GM21515 (cell line): ENCODE data around the gene AGPAT1.

Source experiments
- ATAC-seq: cut with Tn5 transposase; IDR thresholded peaks from one replicate; pipeline ENCODE4 v1.9.1; 2021; ENCODE audit not compliant: unreplicated experiment

The AGPAT1 gene

DNA sequence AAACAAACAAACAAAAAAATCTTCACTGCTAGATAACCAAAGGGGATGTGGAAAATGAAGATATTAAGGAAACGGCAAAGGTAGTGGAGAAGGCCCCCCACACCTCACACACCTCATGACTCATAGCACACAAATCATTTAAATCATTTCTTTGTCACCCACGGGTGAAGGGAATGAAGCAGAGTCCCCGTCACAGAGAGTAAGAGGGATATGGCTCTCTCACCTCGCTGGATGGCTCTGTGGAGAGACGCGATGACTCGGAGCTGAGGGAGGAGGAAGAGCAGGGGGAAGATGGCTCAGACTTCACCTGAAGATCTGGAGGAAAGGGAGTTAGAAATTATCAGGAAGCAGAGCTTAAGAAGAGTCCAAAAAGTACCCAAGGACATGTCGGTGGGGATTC, 49.0 kb downstream of the AGPAT1 start:
- no peak for ATAC-seq

DNA sequence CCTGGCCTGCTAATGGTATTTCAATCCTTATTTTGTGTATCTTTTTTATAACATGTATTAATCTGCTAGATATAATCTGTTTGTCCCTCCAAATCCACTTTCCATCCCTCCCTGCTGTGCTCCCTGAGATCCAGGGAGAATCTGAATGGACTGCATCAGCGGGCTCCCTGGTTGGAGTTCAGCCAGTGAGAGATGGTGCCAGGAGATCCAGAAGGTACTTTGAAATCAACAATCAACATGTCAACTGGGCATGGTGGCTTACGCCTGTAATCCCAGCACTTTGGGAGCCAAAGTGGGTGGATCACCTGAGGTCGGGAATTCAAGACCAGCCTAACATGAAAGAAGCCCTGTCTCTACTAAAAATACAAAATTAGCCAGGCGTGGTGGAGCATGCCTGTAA, 52.2 kb downstream of the AGPAT1 start:
- no peak for ATAC-seq

DNA sequence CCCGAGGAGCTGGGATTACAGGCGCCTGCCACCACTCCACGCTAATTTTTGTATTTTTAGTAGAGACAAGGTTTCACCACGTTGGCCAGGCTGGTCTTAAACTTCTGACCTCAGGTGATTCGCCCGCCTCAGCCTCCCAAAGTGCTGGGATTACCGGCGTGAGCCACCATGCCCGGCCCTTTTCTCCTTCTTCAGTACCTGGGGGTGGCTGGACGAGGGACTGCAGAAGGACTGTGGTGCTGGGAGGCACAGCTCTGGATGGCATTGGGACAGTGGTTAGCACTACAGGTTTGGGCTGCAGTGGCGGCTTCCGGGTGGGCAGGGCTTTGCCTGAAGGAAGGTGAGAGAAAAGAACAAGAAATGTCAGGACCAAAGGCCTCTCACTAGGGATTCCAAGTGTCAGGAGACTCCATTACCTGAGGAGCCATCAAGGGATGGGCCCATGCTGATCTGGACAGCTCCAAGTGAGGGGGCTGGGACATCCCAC, 55.3 kb downstream of the AGPAT1 start:
- no peak for ATAC-seq

DNA sequence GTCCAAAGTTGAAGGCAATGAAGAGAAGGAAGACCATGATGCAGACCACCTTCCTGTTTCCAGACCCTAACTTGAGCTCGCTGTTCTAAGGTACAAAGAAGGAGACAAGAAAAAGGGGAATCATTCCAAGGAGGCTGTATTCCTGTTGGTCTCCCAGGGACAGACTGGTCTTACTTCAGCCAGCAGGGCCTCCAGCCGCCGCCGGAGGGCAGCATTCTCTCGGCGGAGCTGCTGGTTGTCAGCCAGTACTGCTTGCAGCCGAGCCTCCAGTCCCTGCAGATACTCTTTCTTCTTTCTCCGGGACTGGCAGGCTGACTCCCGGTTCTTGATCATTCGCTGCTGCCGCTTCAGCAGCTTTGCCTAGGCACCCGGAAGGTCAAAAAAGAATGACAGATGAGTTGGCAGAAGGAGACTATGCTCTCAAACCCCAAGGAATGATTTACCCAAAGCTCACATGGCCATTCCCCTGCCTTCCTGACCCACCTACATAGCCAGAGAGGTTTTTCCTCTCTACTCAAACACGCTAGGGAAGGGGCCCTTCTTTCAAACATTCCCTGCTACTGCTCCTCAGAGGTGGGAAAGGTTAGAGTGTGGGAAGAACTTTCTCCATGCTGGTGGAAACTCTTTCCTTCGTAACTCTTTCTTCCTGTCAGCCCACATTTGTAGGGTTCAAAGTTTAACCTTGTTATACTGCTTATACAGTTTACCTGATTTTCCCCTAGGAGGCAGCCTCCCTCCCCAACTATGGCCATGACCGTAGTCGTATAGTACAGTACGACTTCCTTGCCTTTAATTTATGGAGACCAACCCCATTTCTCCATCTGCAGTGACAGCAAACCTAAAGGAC, 56.9 kb downstream of the AGPAT1 start:
- no peak for ATAC-seq
